ENCODE measurements around the gene RGL1.

Gene RGL1

DNA sequence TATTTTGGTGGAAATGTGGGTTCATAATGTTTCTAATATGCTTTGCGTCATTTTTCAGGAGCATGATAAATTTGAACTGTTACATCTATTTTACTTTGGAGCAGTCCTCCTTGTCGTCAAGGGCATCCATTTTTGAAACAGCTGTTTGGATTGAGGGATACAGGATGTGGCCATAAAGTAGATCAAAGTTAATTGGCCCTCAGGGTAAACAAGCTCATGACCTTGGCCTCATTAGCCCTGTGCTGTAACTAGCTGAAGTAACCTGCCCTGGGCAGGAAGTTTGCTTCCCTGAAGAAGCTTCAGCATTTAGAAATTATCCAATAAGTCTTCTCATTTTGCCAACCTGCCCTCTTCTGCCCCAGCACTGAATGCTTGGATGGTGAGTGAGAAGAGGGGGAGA is 24.8 kb upstream of the RGL1 start:
- H4K20me1 ChIP-seq (ENCODE audit: control insufficient read depth, insufficient read depth, low read depth, low read length) = no peaks in the 10 kb centered on the region
- no peaks in the 10 kb centered on the region for H3F3A ChIP-seq (ENCODE audit: control insufficient read depth, insufficient read depth)
- no peaks in the 10 kb centered on the region for H3K79me2 ChIP-seq (ENCODE audit: control insufficient read depth, low read length)
- no peak overlapping the region for H3K4me3 ChIP-seq (ENCODE audit: low read length)
- H3K27me3 ChIP-seq (ENCODE audit: control insufficient read depth, low read length) = 0 out of 2 replicates have a peak, but pooled peaks cover 2% of the 10 kb centered on the region
- no peak for TF ChIP-seq EZH2phosphoT487 (IDR thresholded peaks at IDR 0.05; ENCODE audit: borderline replicate concordance, low read length)
- no peak for TF ChIP-seq CTCF (IDR thresholded peaks at IDR 0.05; ENCODE audit: low read depth, low read length, poor library complexity, severe bottlenecking)
- H3K9me2 ChIP-seq (replicated peaks; ENCODE audit: control insufficient read depth, low read length) = no peaks in the 10 kb centered on the region
- H3K9me3 ChIP-seq (ENCODE audit: control insufficient read depth, insufficient read depth, low read length) = peaks cover 3% of the 10 kb centered on the region; the same call in 1 of the 2 replicates
- H3K4me2 ChIP-seq (ENCODE audit: low read length) = no peak overlapping the region
- H3K27ac ChIP-seq (ENCODE audit: low read depth, low read length) = no peak overlapping the region
- no peaks in the 10 kb centered on the region for H3K4me1 ChIP-seq (ENCODE audit: control insufficient read depth, low read length)
- no peaks in the 10 kb centered on the region for H3K36me3 ChIP-seq (ENCODE audit: control insufficient read depth, low read length)

GRCh38 chr1:183780757-183781156 is 24.2 kb upstream of the RGL1 start:
- Histone ChIP-seq H3K9me3 (ENCODE audit: control insufficient read depth, insufficient read depth, low read length) (no peaks in the 10 kb centered on the region), H3K27me3 (ENCODE audit: control insufficient read depth, low read length) (0 out of 2 replicates have a peak, but pooled peaks cover 2% of the 10 kb centered on the region), H3K4me3 (ENCODE audit: low read length) (no peak overlapping the region), H3K4me1 (ENCODE audit: control insufficient read depth, low read length) (no peaks in the 10 kb centered on the region), H3K4me2 (ENCODE audit: low read length) (no peak overlapping the region), H3K36me3 (ENCODE audit: control insufficient read depth, low read length) (no peaks in the 10 kb centered on the region), H3K9me2 (replicated peaks; ENCODE audit: control insufficient read depth, low read length) (no peaks in the 10 kb centered on the region), H3F3A (ENCODE audit: control insufficient read depth, insufficient read depth) (no peaks in the 10 kb centered on the region), H4K20me1 (ENCODE audit: control insufficient read depth, insufficient read depth, low read depth, low read length) (no peaks in the 10 kb centered on the region), H3K79me2 (ENCODE audit: control insufficient read depth, low read length) (no peaks in the 10 kb centered on the region), H3K27ac (ENCODE audit: low read depth, low read length) (no peak overlapping the region)
- no peak for TF ChIP-seq EZH2phosphoT487 (IDR thresholded peaks at IDR 0.05; ENCODE audit: borderline replicate concordance, low read length)
- no peak for TF ChIP-seq CTCF (IDR thresholded peaks at IDR 0.05; ENCODE audit: low read depth, low read length, poor library complexity, severe bottlenecking)

DNA sequence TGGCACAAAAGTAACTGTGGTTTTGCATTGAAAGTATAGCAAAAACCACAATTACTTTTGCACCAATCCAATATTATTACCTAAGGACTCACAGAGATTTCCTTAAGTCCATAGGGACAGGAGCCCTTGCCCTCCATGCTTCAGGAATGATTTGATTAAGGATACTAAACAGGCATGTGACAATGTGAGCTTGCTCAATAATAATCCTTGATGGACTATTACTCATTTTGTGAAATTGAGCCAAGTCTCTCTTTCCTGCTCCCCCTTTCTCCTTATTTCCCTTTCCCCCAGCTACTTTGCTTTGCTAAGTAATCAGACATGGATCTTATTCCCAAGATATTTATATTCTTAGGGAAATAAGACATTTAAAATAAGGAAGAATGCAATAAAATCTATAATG is 21.6 kb upstream of the RGL1 start:
- Histone ChIP-seq H3F3A (ENCODE audit: control insufficient read depth, insufficient read depth) (no peaks in the 10 kb centered on the region), H3K4me2 (ENCODE audit: low read length) (no peak overlapping the region), H3K79me2 (ENCODE audit: control insufficient read depth, low read length) (no peaks in the 10 kb centered on the region), H3K9me2 (replicated peaks; ENCODE audit: control insufficient read depth, low read length) (no peaks in the 10 kb centered on the region), H3K4me1 (ENCODE audit: control insufficient read depth, low read length) (peaks cover 5% of the 10 kb centered on the region; the same call in 1 of the 2 replicates), H3K27me3 (ENCODE audit: control insufficient read depth, low read length) (0 out of 2 replicates have a peak, but pooled peaks cover 2% of the 10 kb centered on the region), H3K36me3 (ENCODE audit: control insufficient read depth, low read length) (no peaks in the 10 kb centered on the region), H4K20me1 (ENCODE audit: control insufficient read depth, insufficient read depth, low read depth, low read length) (no peaks in the 10 kb centered on the region), H3K4me3 (ENCODE audit: low read length) (no peak overlapping the region), H3K9me3 (ENCODE audit: control insufficient read depth, insufficient read depth, low read length) (no peaks in the 10 kb centered on the region), H3K27ac (ENCODE audit: low read depth, low read length) (no peak overlapping the region)
- TF ChIP-seq CTCF (IDR thresholded peaks at IDR 0.05; ENCODE audit: low read depth, low read length, poor library complexity, severe bottlenecking) (no peak), EZH2phosphoT487 (IDR thresholded peaks at IDR 0.05; ENCODE audit: borderline replicate concordance, low read length) (no peak)

Measured in DOHH2 (cell line).